Osteocyte (in vitro differentiated cells): ENCODE data around the gene POLA1. TPM values are rescaled to one million over a fixed set of nuclear protein-coding genes. Genes with fewer than 3 reads are reported as not detected.

ENCODE experiments used
- DNase-seq: peaks from one replicate; pipeline ENCODE4 v3.0.0; 2021; ENCODE audit warnings: mixed read lengths; ENCODE audit not compliant: unreplicated experiment; ENCODE audit errors: extremely low spot score
- H3K27ac Mint-ChIP-seq: one replicate; pipeline ENCODE4 v1.8.0; 2021; ENCODE audit warnings: mild to moderate bottlenecking, mixed read lengths; ENCODE audit not compliant: unreplicated experiment
- H3K27me3 Mint-ChIP-seq: one replicate; pipeline ENCODE4 v1.8.0; 2021; ENCODE audit warnings: mixed read lengths; ENCODE audit not compliant: unreplicated experiment
- H3K36me3 Mint-ChIP-seq: one replicate; pipeline ENCODE4 v1.8.0; 2021; ENCODE audit warnings: mixed read lengths; ENCODE audit not compliant: unreplicated experiment
- H3K4me1 Mint-ChIP-seq: one replicate; pipeline ENCODE4 v1.8.0; 2021; ENCODE audit warnings: mixed read lengths; ENCODE audit not compliant: unreplicated experiment
- H3K4me3 Mint-ChIP-seq: one replicate; pipeline ENCODE4 v1.8.0; 2021; ENCODE audit warnings: mild to moderate bottlenecking, moderate library complexity, mixed read lengths; ENCODE audit not compliant: unreplicated experiment
- H3K9me3 Mint-ChIP-seq: one replicate; pipeline ENCODE4 v1.8.0; 2021; ENCODE audit warnings: mixed read lengths; ENCODE audit not compliant: unreplicated experiment
- CTCF ChIP-seq: fragments of 200-600 bp; sonication (generic); IDR thresholded peaks from 2 replicates; pipeline ENCODE4 v1.5.0; 2021; ENCODE audit warnings: antibody characterized with exemption, mild to moderate bottlenecking, moderate library complexity
- total RNA-seq: library from RNA; stranded (reverse); gene quantifications from 2 replicates; pipeline ENCODE4 v1.2.1, GENCODE V29; 2021

The POLA1 gene
- total RNA-seq, 1 donor from 2014 or later, result 17.3 TPM

GRCh38 chrX:25028726-25029125 lies 335.0 kb downstream of the POLA1 start:
- Mint-ChIP-seq H3K4me3 (no peak overlapping the region), H3K27ac (no peak overlapping the region), H3K4me1 (peaks cover 6% of the 10 kb centered on the region), H3K36me3 (no peaks in the 10 kb centered on the region), H3K27me3 (peaks cover 43% of the 10 kb centered on the region), H3K9me3 (no peaks in the 10 kb centered on the region)
- no peak for DNase-seq
- no peak for TF ChIP-seq CTCF

- Mint-ChIP-seq H3K36me3 (no peaks in the 10 kb centered on the region), H3K9me3 (no peaks in the 10 kb centered on the region), H3K27me3 (peaks cover 36% of the 10 kb centered on the region), H3K4me3 (no peak overlapping the region), H3K4me1 (peaks cover 6% of the 10 kb centered on the region), H3K27ac (no peak overlapping the region)
- no peak for DNase-seq
- no peak for TF ChIP-seq CTCF
Observed at GRCh38 chrX:25029288-25029825, 335.6 kb downstream of the POLA1 start.

GRCh38 chrX:25034889-25035288 lies 341.2 kb downstream of the POLA1 start:
- DNase-seq, result no peak
- Mint-ChIP-seq H3K27me3 (peaks cover 19% of the 10 kb centered on the region), H3K4me3 (no peak overlapping the region), H3K36me3 (no peaks in the 10 kb centered on the region), H3K27ac (no peak overlapping the region), H3K4me1 (no peaks in the 10 kb centered on the region), H3K9me3 (no peaks in the 10 kb centered on the region)
- peak; percentile 25 for TF ChIP-seq CTCF

- H3K27me3 Mint-ChIP-seq, result peaks cover 11% of the 10 kb centered on the region
- no peak for DNase-seq
- no peak overlapping the region for H3K4me3 Mint-ChIP-seq
- H3K9me3 Mint-ChIP-seq, result no peaks in the 10 kb centered on the region
- TF ChIP-seq CTCF, result no peak
- H3K36me3 Mint-ChIP-seq, result no peaks in the 10 kb centered on the region
- no peaks in the 10 kb centered on the region for H3K4me1 Mint-ChIP-seq
- no peak overlapping the region for H3K27ac Mint-ChIP-seq
Observed at GRCh38 chrX:25039036-25039435, 345.3 kb downstream of the POLA1 start.

- Mint-ChIP-seq H3K4me3 (no peak overlapping the region), H3K4me1 (no peaks in the 10 kb centered on the region), H3K27me3 (no peaks in the 10 kb centered on the region), H3K27ac (no peak overlapping the region), H3K9me3 (no peaks in the 10 kb centered on the region), H3K36me3 (no peaks in the 10 kb centered on the region)
- no peak for TF ChIP-seq CTCF
- DNase-seq, result no peak
Observed at GRCh38 chrX:25043192-25043591, 349.5 kb downstream of the POLA1 start.

Other genes starting within 250 kb of the POLA1 start
- 9.6 TPM in 2 replicates for gene PDK3, start 228.6 kb upstream of the POLA1 start, total RNA-seq
- gene PCYT1B, start 46.6 kb upstream of the POLA1 start, total RNA-seq, result 1.0 and 1.1 TPM in 2 replicates